Left ventricle myocardium inferior (tissue), 1 donor: ENCODE data around the gene BCL2. TPM values are rescaled to one million over a fixed set of nuclear protein-coding genes. Genes with fewer than 3 reads are reported as not detected.

Experiments used
- DNase-seq: peaks from one replicate; pipeline ENCODE4 v3.0.0-alpha.2; 2020
- H3K27ac ChIP-seq: fragments of 200-600 bp; replicated peaks from 2 replicates; pipeline ENCODE4 v1.8.0; 2021
- H3K27me3 ChIP-seq: fragments of 200-600 bp; 2 replicates; pipeline ENCODE4 v1.8.0; 2021; ENCODE audit warnings: low read depth
- H3K36me3 ChIP-seq: fragments of 200-600 bp; 2 replicates; pipeline ENCODE4 v1.8.0; 2021
- H3K4me1 ChIP-seq: fragments of 200-600 bp; 2 replicates; pipeline ENCODE4 v1.8.0; 2021
- H3K4me3 ChIP-seq: fragments of 200-600 bp; 2 replicates; pipeline ENCODE4 v1.8.0; 2021; ENCODE audit warnings: mild to moderate bottlenecking, moderate library complexity
- H3K9me3 ChIP-seq: fragments of 200-600 bp; replicated peaks from 2 replicates; pipeline ENCODE4 v1.8.0; 2021
- intact Hi-C: fragments of 100-400 bp; cut with micrococcal nuclease; formaldehyde crosslinking; loops from one replicate; pipeline ENCODE4 v1.11.0; 2022
- total RNA-seq: library from RNA; stranded (reverse); fragmentation: NEBNext Ultra II Directional; extraction: Animal tissue kit (Norgen Biotek cat#: 25700); gene quantifications from one replicate; pipeline ENCODE4 v1.2.1, GENCODE V29; 2021
- TF ChIP-seq, protein P1 (sequence below): fragments of 200-600 bp; IDR thresholded peaks from 2 replicates; pipeline ENCODE4 v1.8.0; 2021; ENCODE audit warnings: antibody characterized with exemption, mild to moderate bottlenecking, borderline replicate concordance
- donor health status: DM: no; HTN: yes; CAD: no; lungs with severe emphysema.

The BCL2 gene
- total RNA-seq, 1 donor from 2014 or later: 7.3 TPM

DNA sequence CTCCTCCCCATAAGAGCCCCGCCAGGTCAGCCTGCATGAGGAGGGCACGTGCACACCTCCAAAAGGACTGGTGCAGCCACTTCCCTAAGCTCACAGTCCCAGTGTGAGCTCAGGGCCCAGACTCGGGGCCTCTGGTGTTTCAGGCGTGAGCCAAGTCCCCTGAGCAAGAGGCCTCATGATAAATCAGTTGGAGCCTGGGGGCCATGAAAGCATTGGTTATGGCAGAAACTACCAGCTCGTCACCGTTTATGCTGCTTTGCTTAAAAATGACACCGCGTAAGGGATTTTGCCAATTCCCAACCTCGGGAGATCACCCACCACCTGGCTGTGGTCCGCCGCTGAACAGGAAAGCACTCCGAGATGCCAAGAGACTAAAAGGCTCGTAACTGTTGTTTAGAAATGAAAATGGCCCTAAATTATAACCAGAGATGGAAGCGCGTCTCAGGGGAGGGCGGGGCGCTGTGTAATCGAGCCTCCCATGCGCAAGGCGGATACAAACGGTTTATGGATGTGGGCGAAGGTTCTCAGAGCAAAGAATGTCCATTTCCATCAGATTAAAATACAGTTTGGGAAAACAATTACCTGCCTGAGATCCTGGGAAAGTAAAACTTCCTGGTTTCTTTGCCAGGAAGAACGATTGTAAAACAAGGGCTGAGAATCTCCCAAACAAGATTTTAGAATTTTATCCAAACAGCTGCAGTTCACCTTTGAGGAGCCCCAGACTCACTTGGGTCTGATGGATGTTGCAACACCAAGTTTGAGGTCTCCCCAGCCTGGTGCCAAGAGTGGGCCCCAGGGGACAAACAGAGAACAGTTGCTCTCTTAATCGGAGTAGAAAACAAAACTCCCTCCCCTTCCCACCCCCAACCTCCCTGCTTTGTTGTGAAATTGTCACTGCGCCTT, 141.4 kb downstream of the BCL2 start:
- Histone ChIP-seq H3K27me3 (no peaks in the 10 kb centered on the region), H3K27ac (peak overlapping the region; percentile 74), H3K36me3 (no peaks in the 10 kb centered on the region), H3K4me1 (peaks cover 51% of the 10 kb centered on the region), H3K9me3 (no peaks in the 10 kb centered on the region), H3K4me3 (peak overlapping the region; percentile 36)
- peak; percentile 79 for DNase-seq
- TF ChIP-seq, protein P1, sequence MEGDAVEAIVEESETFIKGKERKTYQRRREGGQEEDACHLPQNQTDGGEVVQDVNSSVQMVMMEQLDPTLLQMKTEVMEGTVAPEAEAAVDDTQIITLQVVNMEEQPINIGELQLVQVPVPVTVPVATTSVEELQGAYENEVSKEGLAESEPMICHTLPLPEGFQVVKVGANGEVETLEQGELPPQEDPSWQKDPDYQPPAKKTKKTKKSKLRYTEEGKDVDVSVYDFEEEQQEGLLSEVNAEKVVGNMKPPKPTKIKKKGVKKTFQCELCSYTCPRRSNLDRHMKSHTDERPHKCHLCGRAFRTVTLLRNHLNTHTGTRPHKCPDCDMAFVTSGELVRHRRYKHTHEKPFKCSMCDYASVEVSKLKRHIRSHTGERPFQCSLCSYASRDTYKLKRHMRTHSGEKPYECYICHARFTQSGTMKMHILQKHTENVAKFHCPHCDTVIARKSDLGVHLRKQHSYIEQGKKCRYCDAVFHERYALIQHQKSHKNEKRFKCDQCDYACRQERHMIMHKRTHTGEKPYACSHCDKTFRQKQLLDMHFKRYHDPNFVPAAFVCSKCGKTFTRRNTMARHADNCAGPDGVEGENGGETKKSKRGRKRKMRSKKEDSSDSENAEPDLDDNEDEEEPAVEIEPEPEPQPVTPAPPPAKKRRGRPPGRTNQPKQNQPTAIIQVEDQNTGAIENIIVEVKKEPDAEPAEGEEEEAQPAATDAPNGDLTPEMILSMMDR: no peak
- intact Hi-C loops: loop anchor here (10.0 kb wide), 1 partner anchor 63 kb away; no protein-coding TSS in a partner anchor

- TF ChIP-seq, protein P1: no peak
- H3K27ac ChIP-seq: peak overlapping the region; percentile 74
These were observed 142.3 kb downstream of the BCL2 start for GRCh38 chr18:63177259-63177658.

GRCh38 chr18:63175264-63175663, 144.3 kb downstream of the BCL2 start:
- H3K4me1 ChIP-seq: peaks cover 30% of the 10 kb centered on the region
- no peaks in the 10 kb centered on the region for H3K27me3 ChIP-seq
- intact Hi-C loops: loop anchor here (10.0 kb wide), 1 partner anchor 60 kb away; no protein-coding TSS in a partner anchor
- H3K27ac ChIP-seq: no peak overlapping the region
- TF ChIP-seq, protein P1: no peak
- H3K4me3 ChIP-seq: no peak overlapping the region
- no peak for DNase-seq
- no peaks in the 10 kb centered on the region for H3K9me3 ChIP-seq
- H3K36me3 ChIP-seq: no peaks in the 10 kb centered on the region

More at GRCh38 chr18:63177259-63177658, 142.3 kb downstream of the BCL2 start:
- no peaks in the 10 kb centered on the region for H3K36me3 ChIP-seq
- no peak for DNase-seq
- no peaks in the 10 kb centered on the region for H3K9me3 ChIP-seq
- H3K27me3 ChIP-seq: no peaks in the 10 kb centered on the region
- no peak overlapping the region for H3K4me3 ChIP-seq
- peaks cover 42% of the 10 kb centered on the region for H3K4me1 ChIP-seq
- intact Hi-C loops: loop anchor here (10.0 kb wide), 1 partner anchor 62 kb away; no protein-coding TSS in a partner anchor

GRCh38 chr18:63173983-63174382, 145.6 kb downstream of the BCL2 start:
- H3K4me3 ChIP-seq: no peak overlapping the region
- TF ChIP-seq, protein P1: no peak
- DNase-seq: no peak

GRCh38 chr18:63169853-63170252, 149.7 kb downstream of the BCL2 start:
- intact Hi-C loops: loop anchor here (10.0 kb wide), 1 partner anchor 55 kb away; no protein-coding TSS in a partner anchor
- H3K9me3 ChIP-seq: no peaks in the 10 kb centered on the region
- no peak for DNase-seq
- H3K4me1 ChIP-seq: peaks cover 3% of the 10 kb centered on the region
- H3K27me3 ChIP-seq: no peaks in the 10 kb centered on the region
- H3K4me3 ChIP-seq: no peak overlapping the region
- no peaks in the 10 kb centered on the region for H3K36me3 ChIP-seq
- TF ChIP-seq, protein P1: no peak
- H3K27ac ChIP-seq: no peak overlapping the region

More at GRCh38 chr18:63173983-63174382, 145.6 kb downstream of the BCL2 start:
- H3K9me3 ChIP-seq: no peaks in the 10 kb centered on the region
- intact Hi-C loops: loop anchor here (10.0 kb wide), 1 partner anchor 59 kb away; no protein-coding TSS in a partner anchor
- no peak overlapping the region for H3K27ac ChIP-seq
- no peaks in the 10 kb centered on the region for H3K27me3 ChIP-seq
- H3K4me1 ChIP-seq: peaks cover 22% of the 10 kb centered on the region
- no peaks in the 10 kb centered on the region for H3K36me3 ChIP-seq
